HG03342 (cell line): ENCODE measurements around the gene TMEM214.

ENCODE experiments used
- ATAC-seq: cut with Tn5 transposase; IDR thresholded peaks from one replicate; pipeline ENCODE4 v1.9.1; 2021; ENCODE audit warnings: mild to moderate bottlenecking, moderate library complexity; ENCODE audit not compliant: unreplicated experiment

TMEM214 gene

GRCh38 chr2:27083410-27084296 lies 50.9 kb downstream of the TMEM214 start:
- no peak for ATAC-seq

GRCh38 chr2:27084297-27085061 lies 51.7 kb downstream of the TMEM214 start:
- no peak for ATAC-seq

GRCh38 chr2:27085062-27085672 lies 52.4 kb downstream of the TMEM214 start:
- ATAC-seq = no peak

GRCh38 chr2:27085673-27086089 lies 52.9 kb downstream of the TMEM214 start:
- ATAC-seq = no peak

- ATAC-seq = peak; percentile 77
Measured at GRCh38 chr2:27086090-27086723, 53.4 kb downstream of the TMEM214 start.

- ATAC-seq = no peak
Measured at GRCh38 chr2:27086724-27087593, 54.2 kb downstream of the TMEM214 start, which contains the start of gene KHK. Gene KHK, plus strand, starts transcription at chr2:27086772. Its CDS starts 488 bp downstream, at chr2:27087260.

GRCh38 chr2:27087823-27088410 lies 55.2 kb downstream of the TMEM214 start:
- ATAC-seq = no peak

GRCh38 chr2:27088634-27089033 lies 55.9 kb downstream of the TMEM214 start:
- ATAC-seq = no peak

GRCh38 chr2:27089111-27089954 lies 56.6 kb downstream of the TMEM214 start:
- no peak for ATAC-seq
